Heart left ventricle (tissue), 13 donors: ENCODE data around the gene NT5DC4.

Experiments
- CTCF ChIP-seq, 12 donors: fragments of 200-600 bp; sonication (generic) in 4 of 12; IDR thresholded peaks; one replicate each; pipeline versions ENCODE4 v1.5.0 to v1.8.0; 2018 to 2022; ENCODE audit warnings: antibody characterized with exemption in 12 of 12, mild to moderate bottlenecking in 5 of 12
- POLR2A ChIP-seq, 2 donors: fragments of 450-650 bp; IDR thresholded peaks; one replicate each; pipeline ENCODE4 v1.6.1; 2017; ENCODE audit warnings: antibody characterized with exemption in 2 of 2, mild to moderate bottlenecking in 2 of 2, moderate library complexity in 2 of 2
- donor health status: ischemic (EF 13 %, LVEDD 7.1; RV severe dilation, severe dysfunction).
- donor health status: DM: no; HTN: yes; CAD: no.
- donor health status: DM: no; HTN: no; CAD: no.
- donor health status: ischemic (EF 25% LVEDD 6.9; RV normal size, moderate dysfunction).
- donor health status: ischemic (EF 25% LVEDD 5.7; RV mildly dilated, moderate dysfunction).
- donor health status: ischemic (EF 35%, LVEDD 5.7; RV mildly dilated, moderate dysfunction).
- donor health status: nonischemic (EF 11% LVEDD 7.7; RV severe dilation, severe dysfunction).
- donor health status: DM: yes; HTN: yes; CAD: no.
- donor health status: PGD.
- donor health status: ischemic (EF 29% LVEDD 5.4; RV normal size, mild dysfunction).
- donor health status: nonischemic (EF 23%, LVEDD 6.1; RV moderate dilation, normal function).

- TF ChIP-seq CTCF (IDR thresholded peaks at IDR 0.05) (no peak), POLR2A (IDR thresholded peaks at IDR 0.05) (no peak)
These were observed 13.1 kb downstream of the NT5DC4 start for GRCh38 chr2:112733871-112734270.
